Measurements from ENCODE around the gene IGFBP4. TPM values are rescaled to one million over a fixed set of nuclear protein-coding genes. Genes with fewer than 3 reads are reported as not detected.

Gene IGFBP4
- total RNA-seq, 1 donor from 2014 or later: 142 TPM

DNA sequence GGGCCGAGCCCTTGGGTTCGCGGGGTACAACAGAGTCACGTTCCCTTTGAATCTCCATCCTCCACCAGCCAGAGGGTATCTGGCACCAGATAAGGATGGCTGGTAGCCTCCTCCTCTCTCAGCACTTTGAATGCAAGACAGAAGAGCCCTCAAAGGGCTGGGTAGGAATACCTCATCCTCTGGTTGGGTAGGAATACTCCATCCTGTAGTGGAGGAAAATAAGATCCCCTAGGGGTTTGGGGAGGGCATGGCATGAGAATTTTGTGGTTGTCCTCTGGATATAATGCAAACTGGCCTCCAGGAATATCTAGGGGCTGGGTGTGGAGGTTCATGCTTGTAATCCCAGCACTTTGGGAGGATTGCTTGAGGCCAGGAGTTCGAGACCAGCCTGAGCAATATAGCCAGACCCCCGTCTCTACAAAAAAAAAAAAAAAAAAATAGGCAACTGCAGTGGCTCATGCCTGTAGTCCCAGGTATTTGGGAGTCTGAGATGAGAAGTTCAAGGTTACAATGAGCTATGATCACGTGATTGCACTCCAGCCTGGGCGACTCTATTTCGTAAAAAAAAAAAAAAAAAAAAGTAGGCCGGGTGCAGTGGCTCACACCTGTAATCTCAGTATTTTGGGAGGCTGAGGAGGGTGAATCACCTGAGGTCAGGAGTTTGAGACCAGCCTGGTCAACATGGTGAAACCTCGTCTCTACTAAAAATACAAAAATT is 2.7 kb downstream of the IGFBP4 start:
- H3K9me3 ChIP-seq (ENCODE audit: insufficient read depth, low read depth, low read length): no peaks in the 10 kb centered on the region
- H3K27me3 Mint-ChIP-seq (ENCODE audit: low read depth, unreplicated experiment): no peaks in the 10 kb centered on the region
- H3K4me2 ChIP-seq (ENCODE audit: low read length): peak overlapping the region; percentile 93
- peak overlapping the region; percentile 88 for H3K9ac ChIP-seq (ENCODE audit: low read length)
- peak overlapping the region; percentile 85 for H3K4me3 Mint-ChIP-seq (ENCODE audit: unreplicated experiment)
- H3K4me3 ChIP-seq (ENCODE audit: insufficient read depth, low read depth, low read length): peak overlapping the region; percentile 82
- TF ChIP-seq EZH2 (IDR thresholded peaks at IDR 0.05; ENCODE audit: insufficient read depth, low read length): no peak
- TF ChIP-seq, protein P1, sequence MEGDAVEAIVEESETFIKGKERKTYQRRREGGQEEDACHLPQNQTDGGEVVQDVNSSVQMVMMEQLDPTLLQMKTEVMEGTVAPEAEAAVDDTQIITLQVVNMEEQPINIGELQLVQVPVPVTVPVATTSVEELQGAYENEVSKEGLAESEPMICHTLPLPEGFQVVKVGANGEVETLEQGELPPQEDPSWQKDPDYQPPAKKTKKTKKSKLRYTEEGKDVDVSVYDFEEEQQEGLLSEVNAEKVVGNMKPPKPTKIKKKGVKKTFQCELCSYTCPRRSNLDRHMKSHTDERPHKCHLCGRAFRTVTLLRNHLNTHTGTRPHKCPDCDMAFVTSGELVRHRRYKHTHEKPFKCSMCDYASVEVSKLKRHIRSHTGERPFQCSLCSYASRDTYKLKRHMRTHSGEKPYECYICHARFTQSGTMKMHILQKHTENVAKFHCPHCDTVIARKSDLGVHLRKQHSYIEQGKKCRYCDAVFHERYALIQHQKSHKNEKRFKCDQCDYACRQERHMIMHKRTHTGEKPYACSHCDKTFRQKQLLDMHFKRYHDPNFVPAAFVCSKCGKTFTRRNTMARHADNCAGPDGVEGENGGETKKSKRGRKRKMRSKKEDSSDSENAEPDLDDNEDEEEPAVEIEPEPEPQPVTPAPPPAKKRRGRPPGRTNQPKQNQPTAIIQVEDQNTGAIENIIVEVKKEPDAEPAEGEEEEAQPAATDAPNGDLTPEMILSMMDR (IDR thresholded peaks at IDR 0.05; ENCODE audit: insufficient read depth, low read depth, low read length): no peak
- peak overlapping the region; percentile 75 for H3K27ac Mint-ChIP-seq (ENCODE audit: unreplicated experiment)
- DNase-seq (ENCODE audit: low read depth) (no peak), FAIRE-seq (no peak)
- no peaks in the 10 kb centered on the region for H3K36me3 ChIP-seq (ENCODE audit: insufficient read depth, low read length)
- peak overlapping the region; percentile 48 for H3K27ac ChIP-seq (ENCODE audit: low read depth, low read length)
- H3K4me1 ChIP-seq (ENCODE audit: insufficient read depth, low read length): peaks cover 21% of the 10 kb centered on the region
- peaks cover 1% of the 10 kb centered on the region for H3K36me3 Mint-ChIP-seq (ENCODE audit: low read depth, unreplicated experiment)
- H3K9me3 Mint-ChIP-seq (ENCODE audit: unreplicated experiment): no peaks in the 10 kb centered on the region
- H3K79me2 ChIP-seq (ENCODE audit: insufficient read depth, low read length): peaks cover 64% of the 10 kb centered on the region
- H4K20me1 ChIP-seq (ENCODE audit: insufficient read depth, low read length): peaks cover 64% of the 10 kb centered on the region
- H3K27me3 ChIP-seq (ENCODE audit: insufficient read depth, low read length): no peaks in the 10 kb centered on the region
- H2AFZ ChIP-seq (ENCODE audit: low read depth, low read length): no peak overlapping the region
- H3K4me1 Mint-ChIP-seq (ENCODE audit: low read depth, unreplicated experiment): peaks cover 17% of the 10 kb centered on the region

DNA sequence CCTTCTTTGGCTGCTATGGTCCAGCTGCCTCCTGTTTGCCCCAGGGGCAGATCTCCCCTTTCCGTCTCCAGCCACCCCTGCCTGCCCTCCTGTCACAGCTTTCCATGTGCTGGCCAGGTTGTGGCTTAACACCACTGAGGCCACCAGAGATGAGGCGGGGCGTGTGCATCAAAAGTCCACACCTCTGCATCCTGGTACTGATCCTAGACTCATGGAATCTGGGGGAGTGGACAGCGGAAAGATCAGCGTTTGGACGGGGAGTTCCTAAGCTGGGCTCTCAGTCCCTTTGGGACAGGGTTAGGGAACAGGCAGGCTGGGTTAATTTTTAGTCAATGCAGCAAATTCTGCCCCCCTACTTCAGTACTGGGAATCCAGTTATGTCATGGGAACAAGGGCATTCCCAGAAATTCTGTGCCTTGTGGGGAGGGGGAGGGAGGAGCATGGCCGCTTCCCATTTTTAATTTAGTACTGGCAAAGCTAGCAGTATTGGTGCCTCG is 3.9 kb downstream of the IGFBP4 start:
- DNase-seq (ENCODE audit: low read depth) (no peak), FAIRE-seq (no peak)
- peaks cover 22% of the 10 kb centered on the region for H3K4me1 Mint-ChIP-seq (ENCODE audit: low read depth, unreplicated experiment)
- Histone ChIP-seq H3K27ac (ENCODE audit: low read depth, low read length) (no peak overlapping the region), H3K79me2 (ENCODE audit: insufficient read depth, low read length) (peaks cover 64% of the 10 kb centered on the region), H3K4me1 (ENCODE audit: insufficient read depth, low read length) (peaks cover 30% of the 10 kb centered on the region), H3K27me3 (ENCODE audit: insufficient read depth, low read length) (no peaks in the 10 kb centered on the region), H3K4me2 (ENCODE audit: low read length) (peak overlapping the region; percentile 93), H3K9ac (ENCODE audit: low read length) (no peak overlapping the region), H4K20me1 (ENCODE audit: insufficient read depth, low read length) (peaks cover 75% of the 10 kb centered on the region), H3K9me3 (ENCODE audit: insufficient read depth, low read depth, low read length) (no peaks in the 10 kb centered on the region), H2AFZ (ENCODE audit: low read depth, low read length) (no peak overlapping the region), H3K36me3 (ENCODE audit: insufficient read depth, low read length) (no peaks in the 10 kb centered on the region), H3K4me3 (ENCODE audit: insufficient read depth, low read depth, low read length) (no peak overlapping the region)
- H3K36me3 Mint-ChIP-seq (ENCODE audit: low read depth, unreplicated experiment): peaks cover 5% of the 10 kb centered on the region
- no peaks in the 10 kb centered on the region for H3K27me3 Mint-ChIP-seq (ENCODE audit: low read depth, unreplicated experiment)
- TF ChIP-seq, protein P1 (IDR thresholded peaks at IDR 0.05; ENCODE audit: insufficient read depth, low read depth, low read length): no peak
- TF ChIP-seq EZH2 (IDR thresholded peaks at IDR 0.05; ENCODE audit: insufficient read depth, low read length): no peak
- no peak overlapping the region for H3K27ac Mint-ChIP-seq (ENCODE audit: unreplicated experiment)
- H3K4me3 Mint-ChIP-seq (ENCODE audit: unreplicated experiment): no peak overlapping the region
- no peaks in the 10 kb centered on the region for H3K9me3 Mint-ChIP-seq (ENCODE audit: unreplicated experiment)

GRCh38 chr17:40447806-40448205 is 4.6 kb downstream of the IGFBP4 start:
- Mint-ChIP-seq H3K4me3 (ENCODE audit: unreplicated experiment) (peak overlapping the region; percentile 23), H3K27me3 (ENCODE audit: low read depth, unreplicated experiment) (no peaks in the 10 kb centered on the region), H3K4me1 (ENCODE audit: low read depth, unreplicated experiment) (peaks cover 28% of the 10 kb centered on the region), H3K27ac (ENCODE audit: unreplicated experiment) (no peak overlapping the region), H3K36me3 (ENCODE audit: low read depth, unreplicated experiment) (peaks cover 6% of the 10 kb centered on the region), H3K9me3 (ENCODE audit: unreplicated experiment) (no peaks in the 10 kb centered on the region)
- no peak overlapping the region for H3K27ac ChIP-seq (ENCODE audit: low read depth, low read length)
- no peak overlapping the region for H3K4me3 ChIP-seq (ENCODE audit: insufficient read depth, low read depth, low read length)
- FAIRE-seq (no peak), DNase-seq (ENCODE audit: low read depth) (no peak)
- no peaks in the 10 kb centered on the region for H3K27me3 ChIP-seq (ENCODE audit: insufficient read depth, low read length)
- no peak overlapping the region for H3K9ac ChIP-seq (ENCODE audit: low read length)
- peaks cover 36% of the 10 kb centered on the region for H3K4me1 ChIP-seq (ENCODE audit: insufficient read depth, low read length)
- TF ChIP-seq, protein P1 (IDR thresholded peaks at IDR 0.05; ENCODE audit: insufficient read depth, low read depth, low read length): no peak
- TF ChIP-seq EZH2 (IDR thresholded peaks at IDR 0.05; ENCODE audit: insufficient read depth, low read length): no peak
- H3K36me3 ChIP-seq (ENCODE audit: insufficient read depth, low read length): no peaks in the 10 kb centered on the region
- no peaks in the 10 kb centered on the region for H3K9me3 ChIP-seq (ENCODE audit: insufficient read depth, low read depth, low read length)
- H3K79me2 ChIP-seq (ENCODE audit: insufficient read depth, low read length): peaks cover 64% of the 10 kb centered on the region
- H2AFZ ChIP-seq (ENCODE audit: low read depth, low read length): no peak overlapping the region
- peaks cover 80% of the 10 kb centered on the region for H4K20me1 ChIP-seq (ENCODE audit: insufficient read depth, low read length)
- no peak overlapping the region for H3K4me2 ChIP-seq (ENCODE audit: low read length)

Measured in astrocyte (in vitro differentiated cells and primary cell).